GM21447 (cell line): Measurements from ENCODE around the gene FRAS1.

Source experiments
- ATAC-seq: cut with Tn5 transposase; IDR thresholded peaks from one replicate; pipeline ENCODE4 v1.9.1; 2021; ENCODE audit not compliant: unreplicated experiment

The FRAS1 gene

GRCh38 chr4:78566834-78567499 is 509.8 kb downstream of the FRAS1 start:
- ATAC-seq, result peak; percentile 80

GRCh38 chr4:78567500-78568060 is 510.5 kb downstream of the FRAS1 start:
- peak; percentile 2 for ATAC-seq

- peak; percentile 69 for ATAC-seq
Measured at GRCh38 chr4:78568640-78569305, 511.6 kb downstream of the FRAS1 start.

GRCh38 chr4:78569306-78569821 is 512.2 kb downstream of the FRAS1 start:
- ATAC-seq, result no peak

- no peak for ATAC-seq
Measured at GRCh38 chr4:78570117-78570516, 513.0 kb downstream of the FRAS1 start.

GRCh38 chr4:78571804-78572203 is 514.7 kb downstream of the FRAS1 start:
- no peak for ATAC-seq

GRCh38 chr4:78578674-78579425 is 521.7 kb downstream of the FRAS1 start:
- no peak for ATAC-seq

- no peak for ATAC-seq
Measured at GRCh38 chr4:78581618-78582017, 524.5 kb downstream of the FRAS1 start.

- no peak for ATAC-seq
Measured at GRCh38 chr4:78584863-78585547, 527.9 kb downstream of the FRAS1 start.

- no peak for ATAC-seq
Measured at GRCh38 chr4:78585633-78586032, 528.5 kb downstream of the FRAS1 start.

- peak; percentile 92 for ATAC-seq
Measured at GRCh38 chr4:78588894-78589545, 531.9 kb downstream of the FRAS1 start.

- no peak for ATAC-seq
Measured at GRCh38 chr4:78591404-78591803, 534.3 kb downstream of the FRAS1 start.

- ATAC-seq, result no peak
Measured at GRCh38 chr4:78592088-78592783, 535.1 kb downstream of the FRAS1 start.
